ENCODE measurements around the gene TBC1D25.

Gene TBC1D25

DNA sequence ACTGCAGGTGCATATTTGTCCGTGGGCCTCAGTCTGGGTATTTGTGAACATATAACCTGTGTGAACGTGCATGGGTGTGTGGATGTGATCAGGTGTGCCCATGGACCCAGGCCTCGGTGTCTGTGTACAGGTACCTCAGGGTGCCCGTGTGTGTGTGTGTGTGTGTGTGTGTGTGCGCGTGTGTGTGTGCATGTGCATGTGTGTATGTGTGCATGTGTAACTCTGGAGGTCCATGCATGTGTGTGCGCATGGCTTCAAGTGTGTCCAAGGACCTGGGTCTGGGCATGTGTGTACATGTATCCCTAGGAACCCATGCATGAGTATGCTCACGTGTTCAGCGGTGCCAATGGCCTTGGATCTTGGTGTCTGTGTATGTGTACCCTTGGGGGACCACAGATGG lies 47.7 kb upstream of the TBC1D25 start (continued):
- TF ChIP-seq ZNF394 (tag by site-specific recombination; IDR thresholded peaks at IDR 0.05; ENCODE audit: borderline replicate concordance) = no peak
- TF ChIP-seq, protein P1, sequence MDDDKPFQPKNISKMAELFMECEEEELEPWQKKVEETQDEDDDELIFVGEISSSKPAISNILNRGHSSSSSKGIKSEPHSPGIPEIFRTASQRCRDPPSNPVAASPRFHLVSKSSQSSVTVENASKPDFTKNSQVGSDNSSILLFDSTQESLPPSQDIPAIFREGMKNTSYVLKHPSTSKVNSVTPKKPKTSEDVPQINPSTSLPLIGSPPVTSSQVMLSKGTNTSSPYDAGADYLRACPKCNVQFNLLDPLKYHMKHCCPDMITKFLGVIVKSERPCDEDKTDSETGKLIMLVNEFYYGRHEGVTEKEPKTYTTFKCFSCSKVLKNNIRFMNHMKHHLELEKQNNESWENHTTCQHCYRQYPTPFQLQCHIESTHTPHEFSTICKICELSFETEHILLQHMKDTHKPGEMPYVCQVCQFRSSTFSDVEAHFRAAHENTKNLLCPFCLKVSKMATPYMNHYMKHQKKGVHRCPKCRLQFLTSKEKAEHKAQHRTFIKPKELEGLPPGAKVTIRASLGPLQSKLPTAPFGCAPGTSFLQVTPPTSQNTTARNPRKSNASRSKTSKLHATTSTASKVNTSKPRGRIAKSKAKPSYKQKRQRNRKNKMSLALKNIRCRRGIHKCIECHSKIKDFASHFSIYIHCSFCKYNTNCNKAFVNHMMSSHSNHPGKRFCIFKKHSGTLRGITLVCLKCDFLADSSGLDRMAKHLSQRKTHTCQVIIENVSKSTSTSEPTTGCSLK (tag by site-specific recombination; IDR thresholded peaks at IDR 0.05) = no peak

DNA sequence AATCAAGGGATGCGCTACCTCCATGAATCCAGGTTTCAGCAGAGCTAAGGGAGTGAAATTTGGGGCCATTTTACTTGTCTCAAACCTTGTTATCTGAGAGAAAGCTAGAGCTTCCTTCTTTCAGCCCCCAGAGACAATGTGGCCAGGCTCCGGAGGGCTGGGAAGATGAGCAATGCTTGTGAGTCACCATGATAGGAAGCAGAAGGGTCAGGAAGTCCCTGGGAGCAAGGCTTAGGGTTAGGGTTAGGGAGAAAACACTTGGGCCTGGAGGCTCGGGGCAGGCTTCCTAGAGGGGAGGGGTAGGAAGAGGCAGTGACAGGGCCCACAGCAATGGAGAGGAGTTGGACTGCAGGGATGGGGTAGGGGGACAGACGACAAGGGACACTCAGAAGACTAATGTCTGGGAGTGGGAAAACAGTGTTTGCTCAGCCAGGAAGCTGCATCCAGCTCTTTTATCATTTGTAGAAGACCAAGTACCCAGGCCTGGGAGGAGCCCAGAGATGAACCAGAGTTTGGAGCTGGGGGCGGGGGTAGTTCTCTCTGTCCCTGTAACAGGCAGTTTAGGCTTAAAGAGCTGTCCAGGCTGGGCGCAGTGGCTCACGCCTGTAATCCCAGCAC lies 47.1 kb upstream of the TBC1D25 start:
- Histone ChIP-seq H3K36me3 (ENCODE audit: control insufficient read depth in 2 of 2, insufficient read depth in 1 of 2, low read length in 2 of 2) (peaks cover 0 to 3% of the 10 kb centered on the region in 2 experiments; a peak in 1 of 3 replicates), H3K9me3 (ENCODE audit: control insufficient read depth, insufficient read depth, low read depth, low read length) (no peaks in the 10 kb centered on the region), H3K4me3 (ENCODE audit: low read depth, low read length) (no peak overlapping the region), H3K4me1 (ENCODE audit: control insufficient read depth, insufficient read depth, low read length) (no peaks in the 10 kb centered on the region), H3K27ac (ENCODE audit: extremely low read depth, low read depth, low read length) (no peak overlapping the region)
- CTCF ChIA-PET = interaction anchor here (0.7 to 1.7 kb wide), 2 partner anchors 408 to 1592 kb away, joined by 3 to 5 read pairs; no protein-coding TSS in a partner anchor
- TF ChIP-seq KLF1 (tag by site-specific recombination; IDR thresholded peaks at IDR 0.05) (no peak), ZNF596 (tag by site-specific recombination; IDR thresholded peaks at IDR 0.05) (no peak), ZNF214 (tag by site-specific recombination; IDR thresholded peaks at IDR 0.05; ENCODE audit: borderline replicate concordance) (no peak), ZNF549 (tag by site-specific recombination; IDR thresholded peaks at IDR 0.05) (no peak), ZNF830 (tag by site-specific recombination; IDR thresholded peaks at IDR 0.05; ENCODE audit: low read depth) (no peak), ZNF266 (tag by site-specific recombination; IDR thresholded peaks at IDR 0.05; ENCODE audit: low read depth) (no peak), ZNF660 (tag by site-specific recombination; IDR thresholded peaks at IDR 0.05) (no peak)
- TF ChIP-seq, protein P2, sequence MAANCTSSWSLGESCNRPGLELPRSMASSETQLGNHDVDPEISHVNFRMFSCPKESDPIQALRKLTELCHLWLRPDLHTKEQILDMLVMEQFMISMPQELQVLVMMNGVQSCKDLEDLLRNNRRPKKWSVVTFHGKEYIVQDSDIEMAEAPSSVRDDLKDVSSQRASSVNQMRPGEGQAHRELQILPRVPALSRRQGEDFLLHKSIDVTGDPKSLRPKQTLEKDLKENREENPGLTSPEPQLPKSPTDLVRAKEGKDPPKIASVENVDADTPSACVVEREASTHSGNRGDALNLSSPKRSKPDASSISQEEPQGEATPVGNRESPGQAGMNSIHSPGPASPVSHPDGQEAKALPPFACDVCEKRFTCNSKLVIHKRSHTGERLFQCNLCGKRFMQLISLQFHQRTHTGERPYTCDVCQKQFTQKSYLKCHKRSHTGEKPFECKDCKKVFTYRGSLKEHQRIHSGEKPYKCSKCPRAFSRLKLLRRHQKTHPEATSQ (tag by site-specific recombination; IDR thresholded peaks at IDR 0.05) = no peak
- TF ChIP-seq, protein P3, sequence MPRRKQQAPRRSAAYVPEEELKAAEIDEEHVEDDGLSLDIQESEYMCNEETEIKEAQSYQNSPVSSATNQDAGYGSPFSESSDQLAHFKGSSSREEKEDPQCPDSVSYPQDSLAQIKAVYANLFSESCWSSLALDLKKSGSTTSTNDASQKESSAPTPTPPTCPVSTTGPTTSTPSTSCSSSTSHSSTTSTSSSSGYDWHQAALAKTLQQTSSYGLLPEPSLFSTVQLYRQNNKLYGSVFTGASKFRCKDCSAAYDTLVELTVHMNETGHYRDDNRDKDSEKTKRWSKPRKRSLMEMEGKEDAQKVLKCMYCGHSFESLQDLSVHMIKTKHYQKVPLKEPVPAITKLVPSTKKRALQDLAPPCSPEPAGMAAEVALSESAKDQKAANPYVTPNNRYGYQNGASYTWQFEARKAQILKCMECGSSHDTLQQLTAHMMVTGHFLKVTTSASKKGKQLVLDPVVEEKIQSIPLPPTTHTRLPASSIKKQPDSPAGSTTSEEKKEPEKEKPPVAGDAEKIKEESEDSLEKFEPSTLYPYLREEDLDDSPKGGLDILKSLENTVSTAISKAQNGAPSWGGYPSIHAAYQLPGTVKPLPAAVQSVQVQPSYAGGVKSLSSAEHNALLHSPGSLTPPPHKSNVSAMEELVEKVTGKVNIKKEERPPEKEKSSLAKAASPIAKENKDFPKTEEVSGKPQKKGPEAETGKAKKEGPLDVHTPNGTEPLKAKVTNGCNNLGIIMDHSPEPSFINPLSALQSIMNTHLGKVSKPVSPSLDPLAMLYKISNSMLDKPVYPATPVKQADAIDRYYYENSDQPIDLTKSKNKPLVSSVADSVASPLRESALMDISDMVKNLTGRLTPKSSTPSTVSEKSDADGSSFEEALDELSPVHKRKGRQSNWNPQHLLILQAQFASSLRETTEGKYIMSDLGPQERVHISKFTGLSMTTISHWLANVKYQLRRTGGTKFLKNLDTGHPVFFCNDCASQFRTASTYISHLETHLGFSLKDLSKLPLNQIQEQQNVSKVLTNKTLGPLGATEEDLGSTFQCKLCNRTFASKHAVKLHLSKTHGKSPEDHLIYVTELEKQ (tag by site-specific recombination; IDR thresholded peaks at IDR 0.05; ENCODE audit: borderline replicate concordance) = no peak
- TF ChIP-seq, protein P4, sequence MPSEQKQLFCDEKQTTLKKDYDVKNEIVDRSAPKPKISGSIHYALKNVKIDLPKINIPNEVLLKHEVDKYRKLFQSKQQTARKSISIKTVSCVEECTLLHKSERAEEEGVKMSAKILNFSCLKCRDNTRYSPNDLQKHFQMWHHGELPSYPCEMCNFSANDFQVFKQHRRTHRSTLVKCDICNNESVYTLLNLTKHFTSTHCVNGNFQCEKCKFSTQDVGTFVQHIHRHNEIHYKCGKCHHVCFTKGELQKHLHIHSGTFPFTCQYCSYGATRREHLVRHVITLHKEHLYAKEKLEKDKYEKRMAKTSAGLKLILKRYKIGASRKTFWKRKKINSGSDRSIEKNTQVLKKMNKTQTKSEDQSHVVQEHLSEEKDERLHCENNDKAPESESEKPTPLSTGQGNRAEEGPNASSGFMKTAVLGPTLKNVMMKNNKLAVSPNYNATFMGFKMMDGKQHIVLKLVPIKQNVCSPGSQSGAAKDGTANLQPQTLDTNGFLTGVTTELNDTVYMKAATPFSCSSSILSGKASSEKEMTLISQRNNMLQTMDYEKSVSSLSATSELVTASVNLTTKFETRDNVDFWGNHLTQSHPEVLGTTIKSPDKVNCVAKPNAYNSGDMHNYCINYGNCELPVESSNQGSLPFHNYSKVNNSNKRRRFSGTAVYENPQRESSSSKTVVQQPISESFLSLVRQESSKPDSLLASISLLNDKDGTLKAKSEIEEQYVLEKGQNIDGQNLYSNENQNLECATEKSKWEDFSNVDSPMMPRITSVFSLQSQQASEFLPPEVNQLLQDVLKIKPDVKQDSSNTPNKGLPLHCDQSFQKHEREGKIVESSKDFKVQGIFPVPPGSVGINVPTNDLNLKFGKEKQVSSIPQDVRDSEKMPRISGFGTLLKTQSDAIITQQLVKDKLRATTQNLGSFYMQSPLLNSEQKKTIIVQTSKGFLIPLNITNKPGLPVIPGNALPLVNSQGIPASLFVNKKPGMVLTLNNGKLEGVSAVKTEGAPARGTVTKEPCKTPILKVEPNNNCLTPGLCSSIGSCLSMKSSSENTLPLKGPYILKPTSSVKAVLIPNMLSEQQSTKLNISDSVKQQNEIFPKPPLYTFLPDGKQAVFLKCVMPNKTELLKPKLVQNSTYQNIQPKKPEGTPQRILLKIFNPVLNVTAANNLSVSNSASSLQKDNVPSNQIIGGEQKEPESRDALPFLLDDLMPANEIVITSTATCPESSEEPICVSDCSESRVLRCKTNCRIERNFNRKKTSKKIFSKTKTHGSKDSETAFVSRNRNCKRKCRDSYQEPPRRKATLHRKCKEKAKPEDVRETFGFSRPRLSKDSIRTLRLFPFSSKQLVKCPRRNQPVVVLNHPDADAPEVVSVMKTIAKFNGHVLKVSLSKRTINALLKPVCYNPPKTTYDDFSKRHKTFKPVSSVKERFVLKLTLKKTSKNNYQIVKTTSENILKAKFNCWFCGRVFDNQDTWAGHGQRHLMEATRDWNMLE (tag by site-specific recombination; conservative IDR thresholded peaks at IDR 0.05; ENCODE audit: low read depth) = no peak
- POLR2A ChIA-PET = no interaction called here
